A673 (cell line): ENCODE measurements around the gene PCED1A. TPM values are rescaled to one million over a fixed set of nuclear protein-coding genes. Genes with fewer than 3 reads are reported as not detected.

Source experiments
- BruUV-seq: library from RNA; stranded (reverse); fragments of 400-500 nt; replicated peaks from 2 replicates; lab custom pipeline; 2021; lab: Mats Ljungman, UMichigan
- CTCF ChIA-PET: fragments of 300-600 bp; sonication (Branson Sonifier 250); formaldehyde crosslinking; loops from one replicate; lab custom pipeline; 2022; ENCODE audit warnings: antibody characterized with exemption; lab: Charles Lee
- POLR2A ChIA-PET: fragments of 300-600 bp; sonication (Branson Sonifier 250); formaldehyde crosslinking; loops from one replicate; lab custom pipeline; 2022; ENCODE audit warnings: antibody characterized with exemption; ENCODE audit not compliant: low non-redundant PET; lab: Charles Lee
- DNase-seq: peaks from one replicate; pipeline ENCODE4 v3.0.0-alpha.2; 2015; ENCODE audit warnings: low spot score
- H3K27ac ChIP-seq: fragments of 200-600 bp; sonication (generic); 2 replicates; pipeline ENCODE4 v1.5.1; 2016; ENCODE audit warnings: mixed run types, low read depth, mild to moderate bottlenecking, mixed read lengths, antibody characterized with exemption, low read length; ENCODE audit not compliant: poor library complexity, severe bottlenecking
- H3K27me3 ChIP-seq: fragments of 200-600 bp; sonication (generic); replicated peaks from 2 replicates; pipeline ENCODE4 v1.6.1; 2017; ENCODE audit warnings: mixed run types, low read depth, mild to moderate bottlenecking, mixed read lengths, antibody characterized with exemption, low read length; ENCODE audit not compliant: insufficient read depth, poor library complexity
- H3K36me3 ChIP-seq: fragments of 200-600 bp; sonication (generic); 2 replicates; pipeline ENCODE4 v1.6.1; 2016; ENCODE audit warnings: mixed run types, mild to moderate bottlenecking, mixed read lengths, antibody characterized with exemption, low read length; ENCODE audit not compliant: insufficient read depth, poor library complexity, severe bottlenecking
- H3K4me1 ChIP-seq: fragments of 200-600 bp; sonication (generic); 2 replicates; pipeline ENCODE4 v1.6.1; 2017; ENCODE audit warnings: mixed run types, mild to moderate bottlenecking, mixed read lengths, antibody characterized with exemption, low read length; ENCODE audit not compliant: insufficient read depth, poor library complexity, severe bottlenecking
- H3K4me3 ChIP-seq: fragments of 200-600 bp; sonication (generic); 2 replicates; pipeline ENCODE4 v1.5.1; 2016; ENCODE audit warnings: low read depth, mixed run types, mild to moderate bottlenecking, mixed read lengths, low read length; ENCODE audit not compliant: poor library complexity, severe bottlenecking
- H3K9me3 ChIP-seq: fragments of 200-600 bp; sonication (generic); 2 replicates; pipeline ENCODE4 v1.6.1; 2016; ENCODE audit warnings: mixed run types, low read depth, mild to moderate bottlenecking, mixed read lengths, antibody characterized with exemption, low read length; ENCODE audit not compliant: poor library complexity, severe bottlenecking
- CTCF ChIP-seq: fragments of 300-800, 200-600 bp; sonication (generic); conservative IDR thresholded peaks from 2 replicates; pipeline ENCODE4 v1.5.1; 2017; ENCODE audit warnings: low read depth, mild to moderate bottlenecking, antibody characterized with exemption, low read length, moderate library complexity, mixed read lengths
- EZH2 ChIP-seq: fragments of 200-600 bp; sonication (generic); IDR thresholded peaks from 2 replicates; pipeline ENCODE4 v1.6.1; 2017; ENCODE audit warnings: borderline replicate concordance, low read depth, mild to moderate bottlenecking, mixed read lengths, antibody characterized with exemption, low read length; ENCODE audit not compliant: poor library complexity, severe bottlenecking
- intact Hi-C: fragments of 100-400 bp; cut with micrococcal nuclease; formaldehyde crosslinking; loops from one replicate; pipeline ENCODE4 v1.10.0; 2022; ENCODE audit not compliant: unreplicated experiment
- total RNA-seq: library from RNA; stranded (reverse); gene quantifications from 2 replicates; pipeline ENCODE4 v1.2.3, GENCODE V29; 2021

The PCED1A gene
- total RNA-seq, 1 experiment from 2014 or later, result 32.8 TPM

- Histone ChIP-seq H3K9me3 (no peaks in the 10 kb centered on the region), H3K27ac (no peak overlapping the region), H3K36me3 (no peaks in the 10 kb centered on the region), H3K27me3 (no peaks in the 10 kb centered on the region), H3K4me3 (no peak overlapping the region), H3K4me1 (no peaks in the 10 kb centered on the region)
- ChIA-PET CTCF (interaction anchor here (0.7 kb wide), 1 partner anchor 145 kb away, joined by 4 read pairs; no protein-coding TSS in a partner anchor), POLR2A (no interaction called here)
- intact Hi-C loops, result no loop called here
- BruUV-seq, result no TSS peak
- TF ChIP-seq EZH2, result no peak
- TF ChIP-seq CTCF, result no peak
- DNase-seq, result no peak
These were observed 19.1 kb upstream of the PCED1A start for GRCh38 chr20:2859330-2860121.

GRCh38 chr20:2858591-2858990, 18.1 kb upstream of the PCED1A start:
- intact Hi-C loops, result no loop called here
- POLR2A ChIA-PET, result no interaction called here
- TF ChIP-seq CTCF (no peak), EZH2 (no peak)
- H3K36me3 ChIP-seq, result no peaks in the 10 kb centered on the region
- H3K4me3 ChIP-seq, result no peak overlapping the region
- no TSS peak for BruUV-seq
- no peaks in the 10 kb centered on the region for H3K9me3 ChIP-seq
- H3K4me1 ChIP-seq, result no peaks in the 10 kb centered on the region
- CTCF ChIA-PET, result interaction anchor here (0.7 kb wide), 1 partner anchor 144 kb away, joined by 4 read pairs; no protein-coding TSS in a partner anchor
- no peak overlapping the region for H3K27ac ChIP-seq
- DNase-seq, result no peak
- no peaks in the 10 kb centered on the region for H3K27me3 ChIP-seq

DNA sequence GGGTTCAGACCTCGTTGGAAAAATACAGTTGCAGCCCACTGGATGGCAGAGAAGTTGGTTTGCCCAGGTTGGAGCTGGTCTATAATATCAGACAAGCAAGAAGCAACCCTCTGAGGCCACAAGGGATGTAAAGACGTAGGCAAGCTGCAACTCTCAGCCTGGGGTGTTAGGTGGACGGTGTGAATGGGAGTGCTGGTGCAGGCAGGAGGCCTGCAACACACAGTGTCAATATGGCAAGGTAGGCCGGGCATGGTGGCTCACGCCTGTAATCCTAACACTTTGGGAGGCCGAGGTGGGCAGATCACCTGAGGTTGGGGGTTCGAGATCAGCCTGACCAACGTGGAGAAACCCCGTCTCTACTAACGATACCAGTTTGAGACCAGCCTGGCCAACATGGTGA, 10.6 kb upstream of the PCED1A start:
- DNase-seq, result no peak

More for the DNA sequence above, 10.6 kb upstream of the PCED1A start:
- Histone ChIP-seq H3K27me3 (no peaks in the 10 kb centered on the region), H3K27ac (no peak overlapping the region), H3K9me3 (no peaks in the 10 kb centered on the region), H3K4me3 (no peak overlapping the region), H3K4me1 (no peaks in the 10 kb centered on the region), H3K36me3 (no peaks in the 10 kb centered on the region)
- intact Hi-C loops, result no loop called here
- no TSS peak for BruUV-seq
- ChIA-PET CTCF (interaction anchor here (0.6 to 0.7 kb wide), 2 partner anchors 95 to 114 kb away, joined by 4 to 6 read pairs; no protein-coding TSS in a partner anchor), POLR2A (no interaction called here)
- no peak for TF ChIP-seq CTCF
- TF ChIP-seq EZH2, result no peak
